Measurements from ENCODE around the gene VKORC1.

VKORC1 gene

GRCh38 chr16:31082368-31083045 lies 12.1 kb downstream of the VKORC1 start:
- no peak for DNase-seq (ENCODE audit: low read depth)

DNA sequence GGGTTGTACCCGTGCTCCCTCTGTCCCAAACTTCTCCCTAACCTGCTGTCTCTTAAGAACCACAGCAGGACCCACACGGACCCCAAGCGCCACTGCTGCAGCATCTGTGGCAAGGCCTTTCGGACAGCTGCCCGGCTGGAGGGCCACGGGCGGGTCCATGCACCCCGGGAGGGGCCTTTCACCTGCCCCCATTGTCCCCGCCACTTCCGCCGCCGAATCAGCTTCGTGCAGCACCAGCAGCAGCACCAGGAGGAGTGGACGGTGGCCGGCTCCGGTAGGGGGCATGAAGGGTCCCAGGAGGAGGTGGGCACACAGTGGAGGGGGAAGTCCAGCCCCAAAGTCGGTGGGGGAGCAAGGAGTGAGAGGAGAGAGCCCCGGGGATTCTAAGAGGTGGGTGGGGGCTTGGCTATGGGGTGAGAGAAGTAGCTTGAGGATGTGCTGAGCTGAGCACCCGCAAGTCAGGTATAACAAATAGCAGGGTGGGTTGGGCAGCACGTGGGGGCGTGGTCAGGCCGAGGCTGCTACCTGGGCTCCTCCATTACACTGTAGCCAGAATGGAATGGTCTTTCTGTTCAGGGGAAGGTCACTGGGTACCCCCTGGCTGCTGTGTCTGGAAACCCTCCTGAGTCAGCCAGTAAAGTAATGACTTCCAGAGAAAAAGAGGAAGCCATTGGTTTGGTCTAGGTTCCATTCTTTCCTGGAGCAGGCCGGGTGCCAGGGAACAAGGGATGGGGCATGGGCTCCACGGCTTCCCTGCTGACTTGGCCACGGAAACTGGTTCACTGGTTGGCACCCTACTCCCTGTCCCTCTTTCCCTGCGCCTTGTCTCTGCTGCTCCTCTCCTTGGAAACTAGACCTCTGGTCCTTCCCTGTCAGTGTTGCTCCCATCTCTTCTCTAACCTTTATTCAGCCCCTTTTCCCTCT lies 12.9 kb downstream of the VKORC1 start:
- no peak for DNase-seq (ENCODE audit: low read depth)

- no peak for DNase-seq (ENCODE audit: low read depth)
Measured at GRCh38 chr16:31080756-31081419, 13.7 kb downstream of the VKORC1 start.

DNA sequence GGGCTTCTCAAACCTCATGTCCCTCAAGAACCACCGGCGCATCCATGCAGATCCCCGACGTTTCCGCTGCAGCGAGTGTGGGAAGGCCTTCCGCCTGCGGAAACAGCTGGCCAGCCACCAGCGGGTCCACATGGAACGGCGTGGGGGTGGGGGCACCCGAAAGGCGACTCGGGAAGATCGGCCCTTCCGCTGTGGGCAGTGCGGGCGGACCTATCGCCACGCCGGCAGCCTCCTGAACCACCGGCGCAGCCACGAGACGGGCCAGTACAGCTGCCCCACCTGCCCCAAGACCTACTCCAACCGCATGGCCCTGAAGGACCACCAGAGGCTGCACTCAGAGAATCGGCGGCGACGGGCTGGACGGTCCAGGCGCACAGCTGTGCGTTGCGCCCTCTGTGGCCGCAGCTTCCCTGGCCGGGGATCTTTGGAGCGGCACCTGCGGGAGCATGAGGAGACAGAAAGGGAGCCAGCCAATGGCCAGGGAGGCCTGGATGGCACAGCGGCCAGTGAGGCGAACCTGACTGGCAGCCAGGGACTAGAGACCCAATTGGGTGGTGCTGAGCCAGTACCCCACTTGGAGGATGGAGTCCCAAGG lies 14.5 kb downstream of the VKORC1 start:
- DNase-seq (ENCODE audit: low read depth) = no peak

- DNase-seq (ENCODE audit: low read depth) = no peak
Measured at GRCh38 chr16:31079342-31079944, 15.2 kb downstream of the VKORC1 start.

DNA sequence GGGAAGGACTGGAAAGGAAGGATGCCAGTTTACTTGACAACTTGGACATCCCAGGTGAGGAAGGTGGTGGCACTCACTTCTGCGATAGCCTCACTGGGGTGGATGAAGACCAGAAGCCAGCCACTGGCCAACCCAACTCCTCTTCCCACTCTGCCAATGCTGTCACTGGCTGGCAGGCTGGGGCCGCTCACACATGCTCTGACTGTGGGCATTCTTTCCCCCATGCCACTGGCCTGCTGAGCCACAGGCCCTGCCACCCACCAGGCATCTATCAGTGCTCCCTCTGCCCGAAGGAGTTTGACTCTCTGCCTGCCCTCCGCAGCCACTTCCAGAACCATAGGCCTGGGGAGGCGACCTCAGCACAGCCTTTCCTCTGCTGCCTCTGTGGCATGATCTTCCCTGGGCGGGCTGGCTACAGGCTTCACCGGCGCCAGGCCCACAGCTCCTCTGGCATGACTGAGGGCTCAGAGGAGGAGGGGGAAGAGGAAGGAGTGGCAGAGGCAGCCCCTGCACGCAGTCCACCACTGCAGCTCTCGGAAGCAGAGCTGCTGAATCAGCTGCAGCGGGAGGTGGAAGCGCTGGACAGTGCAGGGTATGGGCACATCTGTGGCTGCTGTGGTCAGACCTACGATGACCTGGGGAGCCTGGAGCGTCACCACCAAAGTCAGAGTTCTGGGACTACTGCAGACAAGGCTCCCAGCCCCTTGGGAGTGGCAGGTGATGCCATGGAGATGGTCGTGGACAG lies 15.8 kb downstream of the VKORC1 start:
- no peak for DNase-seq (ENCODE audit: low read depth)

DNA sequence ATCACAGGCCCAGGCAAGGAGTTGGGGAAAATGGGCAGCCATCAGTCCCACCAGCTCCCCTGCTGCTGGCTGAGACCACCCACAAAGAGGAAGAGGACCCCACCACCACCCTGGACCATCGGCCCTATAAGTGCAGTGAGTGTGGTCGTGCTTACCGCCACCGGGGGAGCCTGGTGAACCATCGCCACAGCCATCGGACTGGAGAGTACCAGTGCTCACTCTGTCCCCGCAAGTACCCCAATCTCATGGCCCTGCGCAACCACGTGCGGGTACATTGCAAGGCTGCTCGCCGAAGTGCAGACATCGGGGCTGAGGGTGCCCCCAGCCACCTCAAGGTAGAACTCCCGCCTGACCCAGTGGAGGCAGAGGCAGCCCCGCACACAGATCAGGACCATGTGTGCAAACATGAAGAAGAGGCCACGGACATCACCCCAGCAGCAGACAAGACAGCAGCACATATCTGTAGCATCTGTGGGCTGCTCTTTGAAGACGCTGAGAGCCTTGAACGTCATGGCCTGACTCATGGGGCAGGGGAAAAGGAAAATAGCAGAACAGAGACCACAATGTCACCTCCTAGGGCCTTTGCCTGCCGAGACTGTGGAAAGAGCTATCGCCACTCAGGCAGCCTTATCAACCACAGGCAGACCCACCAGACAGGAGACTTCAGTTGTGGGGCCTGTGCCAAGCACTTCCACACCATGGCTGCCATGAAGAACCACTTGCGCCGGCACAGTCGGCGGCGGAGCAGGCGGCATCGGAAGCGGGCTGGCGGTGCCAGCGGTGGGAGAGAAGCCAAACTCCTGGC lies 16.8 kb downstream of the VKORC1 start:
- DNase-seq (ENCODE audit: low read depth) = no peak

- DNase-seq (ENCODE audit: low read depth) = no peak
Measured at GRCh38 chr16:31077024-31077423, 17.6 kb downstream of the VKORC1 start.

DNA sequence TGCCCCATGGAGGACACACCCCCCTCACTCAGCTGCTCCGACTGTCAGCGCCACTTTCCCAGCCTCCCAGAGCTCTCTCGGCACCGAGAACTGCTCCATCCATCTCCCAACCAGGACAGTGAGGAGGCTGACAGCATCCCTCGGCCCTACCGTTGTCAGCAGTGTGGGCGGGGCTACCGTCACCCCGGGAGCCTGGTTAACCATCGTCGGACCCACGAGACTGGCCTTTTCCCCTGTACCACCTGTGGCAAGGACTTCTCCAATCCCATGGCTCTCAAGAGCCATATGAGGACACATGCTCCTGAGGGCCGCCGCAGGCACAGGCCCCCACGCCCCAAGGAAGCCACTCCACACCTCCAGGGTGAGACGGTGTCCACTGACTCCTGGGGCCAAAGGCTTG lies 18.3 kb downstream of the VKORC1 start:
- DNase-seq (ENCODE audit: low read depth) = no peak

DNA sequence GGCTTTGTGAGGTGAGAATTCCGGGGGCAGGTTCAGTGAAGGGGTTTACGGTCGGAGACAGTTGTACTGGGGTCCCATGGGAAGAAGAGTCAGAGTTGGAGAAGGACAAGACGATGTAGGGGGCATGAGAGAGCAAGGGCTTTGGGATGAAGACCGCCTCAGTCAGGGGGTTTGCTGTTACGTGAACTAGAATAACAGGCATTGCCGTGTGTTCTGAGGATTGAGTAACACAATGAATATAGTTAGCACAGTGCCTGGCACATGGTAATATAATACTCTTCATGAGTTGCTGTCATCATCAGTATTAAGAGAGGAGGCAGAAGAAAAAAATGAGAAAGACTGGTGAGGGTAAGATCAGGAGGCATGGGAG lies 19.8 kb downstream of the VKORC1 start:
- no peak for DNase-seq (ENCODE audit: low read depth)

- peak; percentile 98 for DNase-seq (ENCODE audit: low read depth)
Measured at GRCh38 chr16:31073970-31074813, 20.4 kb downstream of the VKORC1 start, which contains the start of the genes ZNF646 and ZNF668. Gene ZNF646, plus strand, starts transcription at chr16:31074422. Its CDS starts 1,903 bp downstream, at chr16:31076325. Gene ZNF668, minus strand, starts transcription at chr16:31074240. Its CDS starts 9,781 bp downstream, at chr16:31064459.

DNA sequence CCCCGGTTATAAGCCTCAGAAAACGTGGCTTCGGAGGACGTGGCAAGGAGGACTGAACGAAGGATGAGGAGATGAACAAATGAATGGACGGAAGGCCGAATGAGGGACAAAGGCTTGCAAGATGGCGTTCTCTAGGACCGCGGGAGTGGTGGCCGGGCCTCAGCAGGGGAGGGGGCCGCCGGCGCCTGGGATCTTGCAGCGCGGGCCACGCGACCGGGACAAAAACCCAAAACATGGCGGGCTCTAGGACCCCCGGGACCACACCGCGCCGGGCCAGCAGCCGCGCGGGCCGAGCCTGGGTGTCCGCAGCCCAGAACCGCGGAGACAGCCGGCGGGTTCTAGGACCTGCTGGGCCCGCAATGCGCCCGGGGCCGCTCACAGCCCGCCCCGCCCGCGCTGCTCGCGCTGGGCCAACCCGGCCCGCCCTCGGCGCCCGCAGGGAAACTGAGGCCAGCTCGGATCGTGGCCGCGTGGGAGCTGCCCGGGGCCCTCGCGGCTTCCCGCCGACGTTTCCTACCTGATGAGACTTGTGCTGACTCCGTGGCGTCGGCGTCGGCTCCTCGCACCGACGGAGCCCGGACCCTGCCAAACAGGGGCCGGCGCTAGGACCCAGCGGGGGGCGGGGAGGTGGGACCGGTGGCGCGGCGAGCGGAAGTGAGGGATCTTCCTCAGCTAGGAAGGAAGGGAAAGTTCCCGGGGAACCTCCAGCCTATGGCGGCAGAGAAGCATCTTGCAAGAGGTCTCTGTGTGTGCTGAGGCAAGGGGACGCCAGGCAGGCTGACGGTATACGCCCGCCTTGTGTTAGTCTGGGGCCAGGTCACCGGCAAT lies 21.2 kb downstream of the VKORC1 start:
- DNase-seq (ENCODE audit: low read depth) = peak; percentile 82

GRCh38 chr16:31072540-31073141 lies 22.0 kb downstream of the VKORC1 start:
- no peak for DNase-seq (ENCODE audit: low read depth)

DNA sequence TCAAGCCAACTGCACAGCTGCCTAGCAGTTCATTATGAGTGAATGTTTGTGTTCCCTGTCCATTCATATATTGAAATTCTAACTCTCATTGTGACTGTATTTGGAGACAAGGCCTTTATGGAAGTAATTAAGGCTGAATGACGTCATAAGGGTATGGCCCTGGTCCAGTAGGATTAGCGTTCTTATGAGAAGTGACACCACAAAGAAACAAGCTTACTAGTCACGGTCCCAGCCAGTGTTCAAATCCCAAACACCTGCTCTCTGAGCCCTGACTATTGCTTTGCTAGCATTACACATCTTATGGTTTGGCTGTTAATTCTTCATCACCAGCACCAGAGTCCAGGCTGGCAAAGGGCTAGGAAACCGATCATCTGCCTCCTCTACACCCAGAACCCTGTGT lies 22.7 kb downstream of the VKORC1 start:
- no peak for DNase-seq (ENCODE audit: low read depth)

DNA sequence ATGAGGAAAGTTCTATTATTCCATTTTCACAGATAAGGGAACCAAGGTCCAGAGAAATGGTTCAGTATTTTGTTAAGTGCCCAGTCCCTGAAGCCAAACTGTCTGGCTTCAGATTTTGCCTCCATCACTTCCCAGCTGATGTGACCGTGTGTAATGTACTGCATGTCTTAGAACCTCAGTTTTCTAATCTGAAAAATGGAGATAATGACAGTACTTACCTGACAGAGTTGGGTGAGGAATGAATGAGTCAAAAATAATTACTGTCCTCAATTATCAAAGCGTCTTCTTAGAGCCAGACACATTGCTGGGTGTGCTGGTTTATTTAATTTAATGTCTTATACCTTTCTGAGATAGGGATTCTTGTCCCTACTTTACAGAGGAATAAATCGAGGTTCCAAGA lies 27.3 kb downstream of the VKORC1 start:
- DNase-seq (ENCODE audit: low read depth) = no peak

DNA sequence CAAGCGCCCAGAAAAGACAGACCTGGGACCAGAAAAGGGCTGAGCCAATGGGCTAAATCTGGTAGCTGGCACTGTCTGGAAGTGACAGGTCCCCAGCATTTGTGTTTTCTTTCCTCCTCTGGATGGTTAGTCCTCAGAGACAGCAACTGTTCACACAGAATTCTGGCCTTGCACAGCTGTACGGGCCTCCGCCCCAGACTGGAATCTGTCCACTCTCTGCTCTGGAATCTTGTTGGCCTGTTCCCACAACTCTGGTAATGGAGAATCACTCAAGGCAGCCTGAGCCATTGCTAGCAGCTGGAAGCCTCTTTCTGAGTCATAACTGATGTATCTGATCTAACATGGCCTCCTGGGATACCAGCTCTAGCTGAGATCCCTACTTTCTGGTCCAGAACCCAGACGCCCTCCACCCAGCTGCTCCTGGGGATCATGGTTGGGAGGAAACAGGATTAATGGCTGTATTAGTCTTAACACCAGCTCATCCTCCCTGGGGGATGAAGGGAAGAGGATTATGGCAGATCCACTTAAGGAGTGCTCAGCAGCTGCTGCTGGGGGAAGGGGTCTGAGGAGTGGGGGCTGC lies 29.6 kb downstream of the VKORC1 start:
- no peak for DNase-seq (ENCODE audit: low read depth)

DNA sequence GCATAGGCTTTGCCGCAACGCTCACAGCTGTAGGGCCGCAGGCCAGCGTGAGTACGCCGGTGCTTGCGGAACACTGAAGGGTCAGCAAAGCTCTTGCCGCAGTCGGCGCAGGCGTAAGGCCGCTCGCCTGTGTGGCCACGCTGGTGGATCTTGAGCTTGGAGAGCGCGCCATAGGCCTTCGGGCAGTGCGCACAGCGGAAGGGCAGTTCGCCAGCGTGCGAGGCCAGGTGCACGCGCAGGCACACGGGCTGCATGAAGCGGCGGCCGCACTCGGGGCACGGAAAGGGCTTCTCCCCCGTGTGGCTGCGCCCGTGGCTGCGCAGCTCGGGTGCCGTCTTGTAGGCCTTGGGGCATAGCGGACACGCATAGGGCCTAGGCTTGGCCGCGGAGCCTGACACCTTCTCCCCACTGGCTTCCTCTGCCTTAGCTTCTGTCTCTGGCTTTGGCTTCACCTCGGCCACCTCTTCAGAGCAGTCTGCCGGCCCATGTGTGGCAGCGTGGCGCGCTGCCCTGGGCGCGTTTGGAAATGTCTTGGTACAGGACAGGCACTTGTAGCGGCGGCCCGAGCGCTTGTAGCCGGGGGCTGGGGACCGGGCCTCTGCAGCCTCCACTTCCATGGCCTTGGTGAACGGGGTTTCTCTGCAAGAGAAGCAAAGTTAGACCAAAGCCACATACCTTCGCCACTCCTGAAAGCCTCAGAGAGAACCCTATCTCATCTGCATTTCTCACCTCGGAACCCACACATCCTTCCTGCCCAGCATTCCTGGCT lies 30.6 kb downstream of the VKORC1 start:
- no peak for DNase-seq (ENCODE audit: low read depth)
